Right hindlimb (tissue), 1 donor: ENCODE data around the gene BMPR1A.

ENCODE experiments used
- DNase-seq: peaks from one replicate; pipeline ENCODE4 v3.0.0-alpha.2; 2018

The BMPR1A gene

GRCh38 chr10:86756511-86757112 lies at the start of gene BMPR1A:
BMPR1A (plus strand) TSS chr10:86756619; CDS start chr10:86876019, 119,400 bp downstream.
- peak; percentile 97 for DNase-seq

DNA sequence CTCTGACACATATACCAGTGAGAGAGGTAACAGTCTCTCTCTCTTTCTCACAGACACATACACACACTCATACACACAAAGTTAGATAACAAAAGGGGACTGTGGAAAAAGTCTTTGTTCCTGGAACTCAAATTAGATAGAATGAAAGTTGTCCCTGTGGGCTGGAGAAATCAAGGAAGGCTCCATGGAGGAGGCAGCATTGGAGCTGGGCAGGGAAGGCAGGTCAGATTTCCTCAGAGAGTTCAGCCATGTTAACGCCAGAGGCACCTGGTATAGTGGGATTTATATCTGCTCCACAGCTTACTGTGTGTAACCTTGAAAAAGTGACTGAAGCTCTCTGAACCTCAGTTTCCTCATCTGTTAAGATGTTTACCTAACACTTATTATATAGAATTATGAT lies 49.4 kb upstream of the BMPR1A start:
- no peak for DNase-seq

DNA sequence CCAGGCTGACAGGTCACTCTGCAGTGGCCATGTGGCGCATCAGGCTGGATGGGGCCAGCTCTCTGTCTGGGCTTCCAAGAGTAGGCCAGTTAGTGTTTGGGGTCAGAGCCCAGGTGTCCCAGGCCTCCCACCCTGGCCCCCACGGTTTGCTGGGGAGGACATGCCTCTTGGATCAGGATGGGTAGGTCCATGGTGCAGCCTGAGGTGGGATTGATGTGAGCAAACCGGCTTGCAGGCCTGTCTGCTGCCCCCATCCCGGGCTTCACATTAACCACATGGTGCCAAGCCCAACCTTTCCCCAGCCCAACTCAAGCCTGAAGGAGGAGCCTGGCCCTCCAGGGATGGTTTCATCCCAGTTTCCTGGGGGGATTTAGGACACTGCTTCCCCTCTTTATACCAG lies 48.9 kb upstream of the BMPR1A start:
- no peak for DNase-seq

- no peak for DNase-seq
These were observed 48.2 kb upstream of the BMPR1A start for GRCh38 chr10:86708068-86708782.

- DNase-seq: no peak
These were observed 47.5 kb upstream of the BMPR1A start for GRCh38 chr10:86708783-86709380.

GRCh38 chr10:86709396-86710185 lies 46.8 kb upstream of the BMPR1A start:
- no peak for DNase-seq

DNA sequence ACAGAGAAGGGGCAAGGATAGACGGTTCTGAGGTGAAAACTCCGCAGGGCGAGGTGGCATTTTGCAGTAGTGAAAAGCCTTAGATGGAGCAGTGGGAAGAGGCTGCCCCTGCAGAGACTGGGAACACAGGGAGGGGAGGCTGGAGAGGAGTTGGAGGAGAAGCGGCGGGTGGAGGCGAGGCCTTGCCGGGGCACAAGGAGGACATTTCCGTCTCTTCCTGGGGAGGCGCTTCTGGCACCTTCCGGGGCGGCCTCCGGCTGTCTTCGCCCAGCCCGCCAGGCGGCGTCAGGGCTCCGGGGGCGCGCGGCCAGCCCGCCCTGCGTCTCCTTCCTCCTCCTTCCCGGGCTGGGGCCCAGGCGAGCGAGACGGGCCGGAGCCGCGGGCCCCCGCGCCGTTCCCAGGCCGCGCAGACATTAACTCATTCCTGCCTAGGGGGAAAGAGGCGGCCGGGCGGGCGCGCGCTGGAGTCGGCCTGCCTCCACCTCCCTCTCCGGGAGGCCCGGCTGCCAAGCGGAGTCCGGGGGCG lies 45.4 kb upstream of the BMPR1A start:
- peak; percentile 96 for DNase-seq

DNA sequence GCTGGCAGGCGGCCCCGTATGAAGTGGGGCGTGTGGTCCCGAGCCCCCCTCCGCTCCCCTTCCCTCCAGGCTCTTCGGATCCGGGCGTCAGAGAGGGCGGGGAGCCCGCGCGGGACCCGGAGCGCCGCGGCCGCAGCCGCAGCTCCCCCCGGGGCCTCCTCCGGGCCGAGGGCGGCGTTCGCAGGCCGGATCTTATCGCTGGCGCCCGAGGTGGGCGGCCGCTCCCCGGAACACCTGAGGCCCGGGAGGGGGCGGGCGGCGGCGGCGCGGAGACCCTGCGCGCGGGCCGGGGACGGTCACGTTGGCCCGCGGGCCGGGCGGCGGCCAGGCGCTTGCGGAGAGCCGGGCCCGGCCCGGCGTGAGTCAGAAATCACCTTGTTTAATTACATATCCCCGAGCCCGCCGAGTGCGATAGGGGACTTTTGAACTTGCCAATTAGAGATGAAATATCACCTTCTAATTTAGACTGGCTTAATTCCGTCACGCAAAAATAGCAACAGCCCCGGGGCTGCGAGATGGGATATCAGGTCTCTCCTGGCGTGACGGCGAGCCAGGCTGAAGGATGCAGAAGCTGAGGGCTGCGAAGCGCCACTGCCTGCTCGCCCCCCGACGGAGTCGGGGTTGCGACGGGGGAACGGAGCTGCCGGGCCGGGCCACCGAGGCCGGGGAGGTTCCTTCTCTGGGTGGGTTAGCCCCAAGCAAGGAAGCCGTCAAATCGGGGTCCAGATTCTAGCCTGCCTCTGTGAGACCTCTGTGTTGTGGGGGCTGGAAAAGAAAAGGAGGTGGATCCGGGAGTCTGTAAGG lies 44.7 kb upstream of the BMPR1A start:
- peak; percentile 79 for DNase-seq

DNA sequence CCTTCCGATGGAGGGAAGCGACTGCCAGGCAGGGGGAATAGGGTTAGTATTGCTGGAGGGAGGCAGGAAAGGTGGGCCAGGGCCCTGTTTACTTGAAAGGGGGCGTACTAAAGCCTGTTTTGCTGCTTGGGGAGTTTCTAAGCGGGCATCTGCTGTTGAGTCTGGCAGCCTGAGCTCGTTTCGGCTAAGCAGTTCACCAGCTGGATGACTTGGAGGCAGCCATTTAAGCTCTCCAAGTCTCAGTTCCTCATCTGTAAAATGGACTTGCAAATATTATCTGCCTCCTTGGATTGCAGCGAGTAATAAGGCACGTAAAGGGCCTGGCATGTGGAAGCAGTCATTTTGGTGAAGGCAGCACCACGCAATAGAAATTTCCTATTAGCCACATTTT lies 44.1 kb upstream of the BMPR1A start:
- DNase-seq: no peak

GRCh38 chr10:86715156-86715795 lies 41.1 kb upstream of the BMPR1A start:
- DNase-seq: no peak

GRCh38 chr10:86715836-86716235 lies 40.6 kb upstream of the BMPR1A start:
- no peak for DNase-seq

DNA sequence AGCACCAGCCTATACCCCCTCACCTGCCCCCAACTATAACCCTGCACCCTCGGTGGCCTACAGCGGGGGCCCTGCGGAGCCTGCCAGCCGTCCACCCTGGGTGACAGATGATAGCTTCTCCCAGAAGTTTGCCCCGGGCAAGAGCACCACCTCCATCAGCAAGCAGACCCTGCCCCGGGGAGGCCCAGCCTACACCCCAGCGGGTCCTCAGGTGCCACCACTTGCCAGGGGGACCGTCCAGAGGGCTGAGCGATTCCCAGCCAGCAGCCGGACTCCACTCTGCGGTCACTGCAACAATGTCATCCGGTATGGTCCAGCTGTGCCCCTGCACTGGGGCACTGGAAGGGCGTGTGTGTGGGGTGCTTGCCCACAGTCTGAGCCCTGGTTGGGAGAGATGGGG lies 40.0 kb upstream of the BMPR1A start:
- DNase-seq: no peak

- no peak for DNase-seq
These were observed 37.9 kb upstream of the BMPR1A start for GRCh38 chr10:86718556-86718955.

- DNase-seq: no peak
These were observed 35.2 kb upstream of the BMPR1A start for GRCh38 chr10:86721232-86721631.

DNA sequence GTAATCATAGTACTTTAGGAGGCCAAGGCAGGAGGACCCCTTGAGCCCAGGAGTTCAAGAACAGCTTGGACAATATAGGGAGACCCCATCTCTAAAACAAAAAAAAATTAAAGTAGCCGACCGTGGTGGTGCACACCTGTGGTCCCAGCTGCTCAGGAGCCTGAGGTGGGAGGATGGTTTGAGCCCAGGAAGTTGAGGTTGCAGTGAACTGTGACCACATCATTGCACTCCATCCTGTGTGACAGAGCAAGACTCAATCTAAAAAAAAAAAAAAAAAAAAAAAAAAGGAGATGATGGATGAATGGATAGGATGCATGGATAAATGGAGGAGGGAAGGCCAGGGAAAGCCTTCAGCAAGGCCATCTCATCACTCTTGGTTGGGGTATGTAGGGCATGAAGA lies 33.4 kb upstream of the BMPR1A start:
- no peak for DNase-seq

DNA sequence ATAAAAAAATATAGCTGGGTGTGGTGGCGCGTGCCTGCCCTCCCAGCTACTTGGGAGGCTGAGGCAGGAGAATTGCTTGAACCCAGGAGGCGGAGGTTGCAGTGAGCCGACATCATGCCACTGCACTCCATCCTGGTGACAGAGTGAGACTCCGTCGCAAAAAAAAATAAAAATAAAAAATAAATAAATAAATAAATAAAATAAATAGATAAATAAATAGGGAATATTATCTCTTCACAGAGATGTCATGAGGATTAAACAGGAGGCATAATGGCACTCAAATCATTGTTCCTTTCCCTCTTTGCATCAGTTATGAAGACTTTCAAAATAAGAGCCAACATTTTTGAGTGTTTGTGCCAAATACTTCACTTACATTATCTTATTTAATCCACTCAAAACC lies 32.0 kb upstream of the BMPR1A start:
- no peak for DNase-seq

DNA sequence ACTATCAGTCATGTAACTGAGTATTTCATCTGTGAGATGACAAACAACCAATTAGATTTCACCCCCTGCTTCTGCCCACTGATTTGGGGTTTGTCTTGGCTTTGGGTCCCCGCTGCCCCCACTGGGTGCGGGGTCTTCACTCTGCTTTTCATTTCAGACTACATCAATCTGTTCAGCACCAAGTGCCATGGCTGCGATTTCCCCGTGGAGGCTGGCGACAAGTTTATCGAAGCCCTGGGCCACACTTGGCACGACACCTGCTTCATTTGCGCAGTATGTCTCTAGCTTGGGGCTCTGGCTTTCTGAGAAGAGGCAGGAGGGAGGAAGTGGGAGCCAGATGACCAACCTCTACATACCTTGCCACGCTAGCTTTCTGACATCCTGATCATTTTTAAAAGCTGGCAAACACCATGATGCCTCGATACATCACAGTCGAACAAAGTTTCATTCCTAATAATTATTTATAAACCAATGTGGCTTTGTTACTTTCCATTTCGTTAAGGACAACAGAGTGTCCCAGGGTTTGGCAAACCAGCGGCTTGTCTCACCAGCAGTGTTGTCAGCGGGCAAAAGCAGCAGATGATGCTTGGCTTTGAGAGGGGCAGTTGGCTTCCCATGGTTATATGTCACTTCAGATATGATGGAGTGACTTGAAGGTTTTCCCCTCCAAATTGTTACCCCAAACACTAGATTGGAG lies 30.3 kb upstream of the BMPR1A start:
- DNase-seq: no peak

- no peak for DNase-seq
These were observed 29.8 kb upstream of the BMPR1A start for GRCh38 chr10:86726677-86726999.

GRCh38 chr10:86727470-86727869 lies 28.9 kb upstream of the BMPR1A start:
- no peak for DNase-seq

GRCh38 chr10:86728056-86728455 lies 28.4 kb upstream of the BMPR1A start:
- no peak for DNase-seq

- DNase-seq: no peak
These were observed 26.7 kb upstream of the BMPR1A start for GRCh38 chr10:86729677-86730076.
